ENCODE data around the gene FERMT2. TPM values are rescaled to one million over a fixed set of nuclear protein-coding genes. Genes with fewer than 3 reads are reported as not detected.

Gene FERMT2
- total RNA-seq, 1 experiment from 2014 or later = 40.8 TPM

GRCh38 chr14:52987514-52987913, 36.7 kb upstream of the FERMT2 start:
- Mint-ChIP-seq H3K36me3 (ENCODE audit: insufficient read depth, unreplicated experiment) (no peaks in the 10 kb centered on the region), H3K27me3 (ENCODE audit: insufficient read depth, unreplicated experiment) (peaks cover 10% of the 10 kb centered on the region), H3K4me3 (ENCODE audit: unreplicated experiment) (no peak overlapping the region), H3K4me1 (ENCODE audit: low read depth, unreplicated experiment) (no peaks in the 10 kb centered on the region), H3K9me3 (ENCODE audit: unreplicated experiment) (no peaks in the 10 kb centered on the region), H3K27ac (ENCODE audit: unreplicated experiment) (no peak overlapping the region)
- POLR2A ChIA-PET = no interaction called here
- H3K4me3 ChIP-seq (ENCODE audit: low read depth, low read length) = no peak overlapping the region
- no peaks in the 10 kb centered on the region for H3K36me3 ChIP-seq (ENCODE audit: control insufficient read depth, insufficient read depth, low read length)
- TF ChIP-seq CTCF (IDR thresholded peaks at IDR 0.05; ENCODE audit: insufficient read depth in 1 of 2, low read depth in 1 of 2, low read length in 1 of 2, severe bottlenecking in 1 of 2, unreplicated experiment in 1 of 2) = no peak
- H3K27me3 ChIP-seq (replicated peaks; ENCODE audit: control insufficient read depth, insufficient read depth, low read length) = no peaks in the 10 kb centered on the region
- no peaks in the 10 kb centered on the region for H3K4me1 ChIP-seq
- DNase-seq = no peak
- 0 out of 2 replicates have a peak, but pooled peaks cover 3% of the 10 kb centered on the region for H3K9me3 ChIP-seq
- no TSS peak for BruUV-seq (replicated peaks)
- CTCF ChIA-PET = no interaction called here
- intact Hi-C loops (cut with micrococcal nuclease; ENCODE audit: unreplicated experiment) = no loop called here

GRCh38 chr14:52987042-52987441, 36.2 kb upstream of the FERMT2 start:
- Mint-ChIP-seq H3K27ac (ENCODE audit: unreplicated experiment) (no peak overlapping the region), H3K27me3 (ENCODE audit: insufficient read depth, unreplicated experiment) (peaks cover 10% of the 10 kb centered on the region), H3K4me3 (ENCODE audit: unreplicated experiment) (no peak overlapping the region), H3K9me3 (ENCODE audit: unreplicated experiment) (no peaks in the 10 kb centered on the region), H3K4me1 (ENCODE audit: low read depth, unreplicated experiment) (no peaks in the 10 kb centered on the region), H3K36me3 (ENCODE audit: insufficient read depth, unreplicated experiment) (no peaks in the 10 kb centered on the region)
- intact Hi-C loops (cut with micrococcal nuclease; ENCODE audit: unreplicated experiment) = no loop called here
- Histone ChIP-seq H3K36me3 (ENCODE audit: control insufficient read depth, insufficient read depth, low read length) (no peaks in the 10 kb centered on the region), H3K9me3 (0 out of 2 replicates have a peak, but pooled peaks cover 3% of the 10 kb centered on the region), H3K4me1 (no peaks in the 10 kb centered on the region), H3K4me3 (ENCODE audit: low read depth, low read length) (no peak overlapping the region), H3K27me3 (replicated peaks; ENCODE audit: control insufficient read depth, insufficient read depth, low read length) (no peaks in the 10 kb centered on the region)
- POLR2A ChIA-PET = no interaction called here
- TF ChIP-seq CTCF (IDR thresholded peaks at IDR 0.05; ENCODE audit: insufficient read depth in 1 of 2, low read depth in 1 of 2, low read length in 1 of 2, severe bottlenecking in 1 of 2, unreplicated experiment in 1 of 2) = no peak
- DNase-seq = no peak
- CTCF ChIA-PET = no interaction called here
- no TSS peak for BruUV-seq (replicated peaks)

- no TSS peak for BruUV-seq (replicated peaks)
- no peak overlapping the region for H3K4me3 ChIP-seq (ENCODE audit: low read depth, low read length)
- no peaks in the 10 kb centered on the region for H3K9me3 ChIP-seq
- Mint-ChIP-seq H3K9me3 (ENCODE audit: unreplicated experiment) (no peaks in the 10 kb centered on the region), H3K27me3 (ENCODE audit: insufficient read depth, unreplicated experiment) (peaks cover 3% of the 10 kb centered on the region), H3K36me3 (ENCODE audit: insufficient read depth, unreplicated experiment) (no peaks in the 10 kb centered on the region), H3K4me3 (ENCODE audit: unreplicated experiment) (no peak overlapping the region), H3K27ac (ENCODE audit: unreplicated experiment) (no peak overlapping the region), H3K4me1 (ENCODE audit: low read depth, unreplicated experiment) (no peaks in the 10 kb centered on the region)
- no peak for TF ChIP-seq CTCF (IDR thresholded peaks at IDR 0.05; ENCODE audit: insufficient read depth in 1 of 2, low read depth in 1 of 2, low read length in 1 of 2, severe bottlenecking in 1 of 2, unreplicated experiment in 1 of 2)
- ChIA-PET CTCF (no interaction called here), POLR2A (no interaction called here)
- intact Hi-C loops (cut with micrococcal nuclease; ENCODE audit: unreplicated experiment) = no loop called here
- H3K4me1 ChIP-seq = no peaks in the 10 kb centered on the region
- H3K36me3 ChIP-seq (ENCODE audit: control insufficient read depth, insufficient read depth, low read length) = no peaks in the 10 kb centered on the region
- no peaks in the 10 kb centered on the region for H3K27me3 ChIP-seq (replicated peaks; ENCODE audit: control insufficient read depth, insufficient read depth, low read length)
- DNase-seq = no peak
These were observed 26.9 kb upstream of the FERMT2 start for GRCh38 chr14:52977798-52978197.

Measured in Caco-2 (cell line).